SU-DHL-6 (cell line): Measurements from ENCODE around the gene CACNB2.

ENCODE experiments used
- H2AFZ ChIP-seq: fragments of 200-600 bp; sonication (generic); 2 replicates; pipeline ENCODE4 v1.6.1; 2014; ENCODE audit warnings: low read depth, mild to moderate bottlenecking, moderate library complexity, mixed read lengths, antibody characterized with exemption, low read length; ENCODE audit not compliant: severe bottlenecking
- H3F3A ChIP-seq: fragments of 200-600 bp; shearing (Covaris generic); 2 replicates; pipeline ENCODE4 v1.6.0; 2016; ENCODE audit warnings: antibody characterized with exemption, mild to moderate bottlenecking; ENCODE audit not compliant: insufficient read depth
- H3K27ac ChIP-seq: fragments of 200-600 bp; sonication (generic); 2 replicates; pipeline ENCODE4 v1.5.1; 2016; ENCODE audit warnings: low read depth, mild to moderate bottlenecking, low read length, moderate library complexity, mixed read lengths
- H3K27me3 ChIP-seq: fragments of 200-600 bp; sonication (generic), shearing (Covaris generic); 2 replicates; pipeline ENCODE4 v1.6.0; 2014; ENCODE audit warnings: mild to moderate bottlenecking, low read length
- H3K36me3 ChIP-seq: fragments of 200-600 bp; sonication (generic); 2 replicates; pipeline ENCODE4 v1.6.1; 2014; ENCODE audit warnings: mild to moderate bottlenecking, low read length, mixed read lengths
- H3K4me2 ChIP-seq: fragments of 300-600, 200-600 bp; shearing (Covaris generic), sonication (generic); 2 replicates; pipeline ENCODE4 v1.6.0; 2014; ENCODE audit warnings: low read length, low read depth, mild to moderate bottlenecking; ENCODE audit not compliant: poor library complexity, severe bottlenecking
- H3K4me3 ChIP-seq: fragments of 200-600 bp; sonication (generic); 2 replicates; pipeline ENCODE4 v1.5.1; 2014; ENCODE audit warnings: antibody characterized with exemption, low read length, mild to moderate bottlenecking, mixed read lengths; ENCODE audit not compliant: insufficient read depth, poor library complexity, severe bottlenecking
- H3K79me2 ChIP-seq: fragments of 200-600 bp; sonication (generic); 2 replicates; pipeline ENCODE4 v1.6.1; 2014; ENCODE audit warnings: mild to moderate bottlenecking, low read length, moderate library complexity; ENCODE audit not compliant: insufficient read depth
- H3K9ac ChIP-seq: fragments of 200-600 bp; sonication (generic); 2 replicates; pipeline ENCODE4 v1.7.0; 2014; ENCODE audit warnings: mild to moderate bottlenecking, low read length
- H3K9me2 ChIP-seq: fragments of 200-600 bp; sonication (generic); replicated peaks from 2 replicates; pipeline ENCODE4 v1.6.1; 2014; ENCODE audit warnings: low read length; ENCODE audit not compliant: insufficient read depth
- H3K9me3 ChIP-seq: fragments of 200-600 bp; sonication (generic); 2 replicates; pipeline ENCODE4 v1.6.1; 2014; ENCODE audit warnings: low read length, mixed read lengths; ENCODE audit not compliant: insufficient read depth
- H4K20me1 ChIP-seq: fragments of 200-600 bp; sonication (generic); 2 replicates; pipeline ENCODE4 v1.6.1; 2014; ENCODE audit warnings: low read depth, mild to moderate bottlenecking, antibody characterized with exemption, low read length, moderate library complexity, mixed read lengths
- CTCF ChIP-seq: fragments of 200-600 bp; sonication (generic); IDR thresholded peaks from one replicate; pipeline ENCODE4 v1.5.1; 2017; ENCODE audit warnings: antibody characterized with exemption, mild to moderate bottlenecking, low read length, moderate library complexity; ENCODE audit not compliant: insufficient read depth, poor library complexity, severe bottlenecking
- EZH2phosphoT487 ChIP-seq: fragments of 200-600 bp; sonication (generic), shearing (Covaris generic); conservative IDR thresholded peaks from 2 replicates; pipeline ENCODE4 v1.6.1; 2018; ENCODE audit warnings: mild to moderate bottlenecking, antibody characterized with exemption, low read length, moderate library complexity, mixed read lengths

The CACNB2 gene

GRCh38 chr10:18222866-18223265 lies 82.6 kb downstream of the CACNB2 start:
- Histone ChIP-seq H3K9me2 (no peaks in the 10 kb centered on the region), H3K36me3 (no peaks in the 10 kb centered on the region), H3K27me3 (no peaks in the 10 kb centered on the region), H3K9me3 (no peaks in the 10 kb centered on the region), H3K27ac (no peak overlapping the region), H3F3A (no peaks in the 10 kb centered on the region), H3K4me2 (no peak overlapping the region), H2AFZ (no peak overlapping the region), H3K9ac (no peak overlapping the region), H3K4me3 (no peak overlapping the region), H3K79me2 (no peaks in the 10 kb centered on the region), H4K20me1 (no peaks in the 10 kb centered on the region)
- no peak for TF ChIP-seq CTCF
- no peak for TF ChIP-seq EZH2phosphoT487

GRCh38 chr10:18223898-18224297 lies 83.7 kb downstream of the CACNB2 start:
- Histone ChIP-seq H3K9me2 (no peaks in the 10 kb centered on the region), H3K36me3 (no peaks in the 10 kb centered on the region), H3K9me3 (no peaks in the 10 kb centered on the region), H4K20me1 (no peaks in the 10 kb centered on the region), H3K4me3 (no peak overlapping the region), H3K9ac (no peak overlapping the region), H3K79me2 (no peaks in the 10 kb centered on the region), H3K27ac (no peak overlapping the region), H3K27me3 (no peaks in the 10 kb centered on the region), H2AFZ (no peak overlapping the region), H3F3A (no peaks in the 10 kb centered on the region), H3K4me2 (no peak overlapping the region)
- TF ChIP-seq CTCF (no peak), EZH2phosphoT487 (no peak)

GRCh38 chr10:18224626-18225445 lies 84.6 kb downstream of the CACNB2 start:
- TF ChIP-seq CTCF (no peak), EZH2phosphoT487 (no peak)
- Histone ChIP-seq H3K27me3 (no peaks in the 10 kb centered on the region), H3K4me2 (no peak overlapping the region), H3K27ac (no peak overlapping the region), H3K9me2 (no peaks in the 10 kb centered on the region), H3K9ac (no peak overlapping the region), H3F3A (no peaks in the 10 kb centered on the region), H4K20me1 (no peaks in the 10 kb centered on the region), H3K79me2 (no peaks in the 10 kb centered on the region), H3K4me3 (no peak overlapping the region), H3K36me3 (no peaks in the 10 kb centered on the region), H3K9me3 (no peaks in the 10 kb centered on the region), H2AFZ (no peak overlapping the region)
